ENCODE results near the gene PRKCB.

PRKCB gene

DNA sequence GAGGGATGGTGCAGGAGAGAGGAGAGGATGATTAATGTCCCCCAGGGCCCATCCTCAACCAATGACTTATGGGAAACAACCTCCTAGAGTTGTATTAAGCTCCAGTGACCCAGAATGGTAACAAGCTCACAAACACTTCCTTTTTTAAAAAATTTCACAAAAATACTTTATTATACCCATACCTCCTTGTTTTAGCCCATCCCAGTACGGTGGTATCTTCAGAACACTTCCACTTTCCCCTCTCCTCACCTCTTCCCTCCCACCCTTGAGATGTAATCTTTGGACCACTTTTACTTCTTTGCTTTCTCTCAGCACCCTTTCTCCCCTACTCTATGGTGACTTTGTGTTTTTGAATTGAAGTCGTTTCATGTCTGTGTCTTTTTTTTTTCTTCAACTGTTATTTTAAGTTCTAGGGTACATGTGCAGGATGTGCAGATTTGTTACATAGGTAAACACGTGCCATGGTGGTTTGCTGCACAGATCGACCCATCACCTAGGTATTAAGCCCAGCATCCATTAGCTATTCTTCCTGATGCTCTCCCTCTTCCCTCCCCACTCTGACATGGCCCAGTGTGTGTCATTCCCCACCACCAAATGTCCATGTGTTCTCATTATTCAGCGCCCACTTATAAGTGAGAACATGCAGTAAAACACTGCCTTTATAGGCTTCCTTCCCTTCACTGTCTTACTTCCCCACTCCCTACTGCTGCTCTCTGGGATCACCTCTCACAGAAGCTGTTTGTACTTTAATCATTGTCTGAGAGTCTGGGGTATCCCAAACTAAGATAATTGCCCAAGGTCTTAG, 124.5 kb downstream of the PRKCB start:
- no peak overlapping the region for H3K4me3 ChIP-seq (replicated peaks; ENCODE audit: low read depth, low read length)
- TF ChIP-seq, protein P1, sequence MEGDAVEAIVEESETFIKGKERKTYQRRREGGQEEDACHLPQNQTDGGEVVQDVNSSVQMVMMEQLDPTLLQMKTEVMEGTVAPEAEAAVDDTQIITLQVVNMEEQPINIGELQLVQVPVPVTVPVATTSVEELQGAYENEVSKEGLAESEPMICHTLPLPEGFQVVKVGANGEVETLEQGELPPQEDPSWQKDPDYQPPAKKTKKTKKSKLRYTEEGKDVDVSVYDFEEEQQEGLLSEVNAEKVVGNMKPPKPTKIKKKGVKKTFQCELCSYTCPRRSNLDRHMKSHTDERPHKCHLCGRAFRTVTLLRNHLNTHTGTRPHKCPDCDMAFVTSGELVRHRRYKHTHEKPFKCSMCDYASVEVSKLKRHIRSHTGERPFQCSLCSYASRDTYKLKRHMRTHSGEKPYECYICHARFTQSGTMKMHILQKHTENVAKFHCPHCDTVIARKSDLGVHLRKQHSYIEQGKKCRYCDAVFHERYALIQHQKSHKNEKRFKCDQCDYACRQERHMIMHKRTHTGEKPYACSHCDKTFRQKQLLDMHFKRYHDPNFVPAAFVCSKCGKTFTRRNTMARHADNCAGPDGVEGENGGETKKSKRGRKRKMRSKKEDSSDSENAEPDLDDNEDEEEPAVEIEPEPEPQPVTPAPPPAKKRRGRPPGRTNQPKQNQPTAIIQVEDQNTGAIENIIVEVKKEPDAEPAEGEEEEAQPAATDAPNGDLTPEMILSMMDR (IDR thresholded peaks at IDR 0.05; ENCODE audit: low read length, missing control alignments) = no peak
- no peak for DNase-seq (ENCODE audit: low read depth)

DNA sequence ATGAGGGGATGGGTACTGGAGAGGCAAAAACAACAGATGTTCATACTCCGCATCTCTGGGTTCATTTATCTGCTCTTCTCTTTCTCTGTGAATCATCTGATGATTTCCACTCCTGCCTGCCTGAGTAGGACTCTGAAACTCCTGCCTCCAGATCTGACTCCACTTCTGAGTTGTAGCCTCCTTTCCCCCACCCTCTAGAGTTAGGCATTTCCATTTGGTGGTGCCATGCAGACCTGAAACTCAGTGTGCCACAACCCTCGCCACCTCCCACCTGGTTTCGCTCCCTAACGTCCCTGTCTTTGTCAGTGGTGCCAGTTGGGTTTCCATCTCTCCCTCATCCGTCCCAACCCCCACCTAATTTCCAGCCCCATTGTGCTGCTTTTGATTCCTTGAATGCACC, 126.2 kb downstream of the PRKCB start:
- TF ChIP-seq, protein P1 (IDR thresholded peaks at IDR 0.05; ENCODE audit: low read length, missing control alignments) = no peak
- DNase-seq (ENCODE audit: low read depth) = no peak
- H3K4me3 ChIP-seq (replicated peaks; ENCODE audit: low read depth, low read length) = no peak overlapping the region

GRCh38 chr16:23964136-23964535, 128.4 kb downstream of the PRKCB start:
- TF ChIP-seq, protein P1 (IDR thresholded peaks at IDR 0.05; ENCODE audit: low read length, missing control alignments) = no peak
- no peak for DNase-seq (ENCODE audit: low read depth)
- H3K4me3 ChIP-seq (replicated peaks; ENCODE audit: low read depth, low read length) = no peak overlapping the region

GRCh38 chr16:23965137-23965733, 129.5 kb downstream of the PRKCB start:
- TF ChIP-seq, protein P1 (IDR thresholded peaks at IDR 0.05; ENCODE audit: low read length, missing control alignments) = no peak

GRCh38 chr16:23966597-23967394, 131.0 kb downstream of the PRKCB start:
- no peak for DNase-seq (ENCODE audit: low read depth)
- no peak overlapping the region for H3K4me3 ChIP-seq (replicated peaks; ENCODE audit: low read depth, low read length)
- TF ChIP-seq, protein P1 (IDR thresholded peaks at IDR 0.05; ENCODE audit: low read length, missing control alignments) = no peak

More at GRCh38 chr16:23965137-23965733, 129.5 kb downstream of the PRKCB start:
- DNase-seq (ENCODE audit: low read depth) = no peak
- H3K4me3 ChIP-seq (replicated peaks; ENCODE audit: low read depth, low read length) = no peak overlapping the region

DNA sequence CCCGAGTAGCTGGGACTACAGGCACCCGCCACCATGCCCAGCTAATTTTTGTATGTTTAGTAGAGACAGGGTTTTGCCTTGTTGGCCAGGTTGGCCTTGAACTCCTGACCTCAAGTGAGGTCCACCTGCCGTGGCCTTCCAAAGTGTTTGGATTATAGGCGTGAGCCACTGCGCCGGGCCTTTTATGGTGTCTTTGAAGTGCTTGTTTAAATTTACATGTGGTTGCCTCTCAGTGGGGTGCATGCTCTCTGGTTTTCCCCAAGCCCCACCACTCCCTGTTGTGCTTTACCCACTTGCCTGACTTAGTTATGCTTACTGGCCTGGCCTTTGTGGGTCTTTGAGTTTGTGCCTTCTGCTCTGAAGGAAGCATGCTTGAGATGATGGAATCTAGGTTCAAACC, 132.0 kb downstream of the PRKCB start:
- H3K4me3 ChIP-seq (replicated peaks; ENCODE audit: low read depth, low read length) = no peak overlapping the region
- DNase-seq (ENCODE audit: low read depth) = no peak
- TF ChIP-seq, protein P1 (IDR thresholded peaks at IDR 0.05; ENCODE audit: low read length, missing control alignments) = no peak

Data from fibroblast of pulmonary artery (primary cell).